Omental fat pad (tissue), 4 donors: Measurements from ENCODE around the gene HNRNPA3. TPM values are rescaled to one million over a fixed set of nuclear protein-coding genes. Genes with fewer than 3 reads are reported as not detected.
"Not testable (repeated sequence)": the region's sequence is repeated elsewhere in the genome, so short reads cannot be mapped to it uniquely, and the experiment has no call there.

Experiments
- ATAC-seq: fragments of 150-250 bp; one replicate; pipeline ENCODE4 v1.9.1; 2016; ENCODE audit warnings: mild to moderate bottlenecking, moderate library complexity; ENCODE audit not compliant: low FRiP score
- DNase-seq: peaks from one replicate; pipeline ENCODE4 v3.0.0-alpha.2; 2019; ENCODE audit warnings: low spot score
- CTCF ChIP-seq, 3 donors: fragments of 450-650 bp; IDR thresholded peaks; one replicate each; pipeline ENCODE4 v1.5.1; 2016 to 2017; ENCODE audit warnings: antibody characterized with exemption in 3 of 3, mild to moderate bottlenecking in 3 of 3, moderate library complexity in 2 of 3
- total RNA-seq, 4 donors: library from RNA; depleted of rRNA; stranded (reverse); fragments of >200 nt; gene quantifications; one replicate each; pipeline ENCODE4 v1.1.0, GENCODE V29; 2016

HNRNPA3 gene
- total RNA-seq, 4 donors from 2014 or later, result 53.1 to 92.4 (median 67.0) TPM

- DNase-seq (peak; percentile 98), ATAC-seq (peak; percentile 89)
- peak in 1 of 3 donors; percentile 87 for TF ChIP-seq CTCF (IDR thresholded peaks at IDR 0.05)
Observed at GRCh38 chr2:177263451-177264208, 51.0 kb downstream of the HNRNPA3 start.

- DNase-seq (no peak), ATAC-seq (peak; percentile 19)
- TF ChIP-seq CTCF (IDR thresholded peaks at IDR 0.05), result no peak
Observed at GRCh38 chr2:177264209-177264692, 51.7 kb downstream of the HNRNPA3 start.

GRCh38 chr2:177264693-177265587 is 52.3 kb downstream of the HNRNPA3 start, which contains the start of gene NFE2L2:
TSS of gene NFE2L2 (minus strand) at chr2:177264727. CDS start at chr2:177264576, 151 bp downstream.
- no peak for TF ChIP-seq CTCF (IDR thresholded peaks at IDR 0.05)
- DNase-seq (peak; percentile 76), ATAC-seq (peak; percentile 88)

- ATAC-seq, result no peak
Observed at GRCh38 chr2:177265824-177266817, 53.5 kb downstream of the HNRNPA3 start.

GRCh38 chr2:177266955-177267354 is 54.4 kb downstream of the HNRNPA3 start:
- ATAC-seq, DNase-seq: not testable (repeated sequence)

More at GRCh38 chr2:177265824-177266817, 53.5 kb downstream of the HNRNPA3 start:
- DNase-seq, result no peak
- no peak for TF ChIP-seq CTCF (IDR thresholded peaks at IDR 0.05)

- ATAC-seq, result no peak
- DNase-seq, result no peak
- TF ChIP-seq CTCF (IDR thresholded peaks at IDR 0.05), result no peak
Observed at GRCh38 chr2:177268187-177268871, 55.7 kb downstream of the HNRNPA3 start.
